Prostate gland (tissue), 2 donors: ENCODE measurements around the gene TRAP1. TPM values are rescaled to one million over a fixed set of nuclear protein-coding genes. Genes with fewer than 3 reads are reported as not detected.
A peak's percentile ranks its signal among the peaks of the same experiment; 100 is the strongest.

ENCODE experiments used
- DNase-seq: peaks from one replicate; pipeline ENCODE4 v3.0.0-alpha.2; 2019; ENCODE audit warnings: low spot score
- H3K27ac ChIP-seq, 2 donors: fragments of 200-600 bp; sonication (generic); 2 replicates each; pipeline ENCODE4 v1.5.1; 2017 to 2019
- H3K27me3 ChIP-seq: fragments of 200-600 bp; sonication (generic); replicated peaks from 2 replicates; pipeline ENCODE4 v1.5.1; 2019; ENCODE audit not compliant: insufficient read depth
- H3K36me3 ChIP-seq, 2 donors: fragments of 200-600 bp; sonication (generic); 1 replicate in 1 of 2; 2 replicates in 1 of 2; pipeline versions ENCODE4 v1.5.1 to v1.8.1; 2017 to 2019
- H3K4me1 ChIP-seq: fragments of 200-600 bp; sonication (generic); replicated peaks from 2 replicates; pipeline ENCODE4 v1.5.1; 2019
- H3K4me3 ChIP-seq, 2 donors: fragments of 200-600 bp; sonication (generic); 2 replicates each; pipeline ENCODE4 v1.5.1; 2017 to 2019
- H3K9me3 ChIP-seq: fragments of 200-600 bp; sonication (generic); 2 replicates; pipeline ENCODE4 v1.5.1; 2017
- POLR2A ChIP-seq: fragments of 450-650 bp; IDR thresholded peaks from one replicate; pipeline ENCODE4 v1.6.1; 2016; ENCODE audit warnings: antibody characterized with exemption, mild to moderate bottlenecking
- POLR2AphosphoS5 ChIP-seq: sonication (generic); formaldehyde crosslinking; IDR thresholded peaks from one replicate; pipeline ENCODE4 v1.6.1; 2017; ENCODE audit warnings: antibody characterized with exemption
- WGBS: methylation state at CpG from one replicate; pipeline ENCODE4 v1.1.5; 2018; 5-methylcytosine and 5-hydroxymethylcytosine counted together
- intact Hi-C: fragments of 100-400 bp; cut with DNase I; formaldehyde crosslinking; loops from one replicate; pipeline ENCODE4 v1.14.2; 2022
- total RNA-seq, 2 donors: library from RNA; depleted of rRNA; stranded (reverse); fragments of >200 nt; gene quantifications; one replicate each; pipeline ENCODE4 v1.1.0, GENCODE V29; 2016
- TF ChIP-seq, protein P1 (sequence below), 4 experiments: fragments of 200-600 bp in 2 of 4; fragments of 450-650 bp in 2 of 4; sonication (generic) in 2 of 4; IDR thresholded peaks; 1 replicate in 3 of 4; 2 replicates in 1 of 4; pipeline ENCODE4 v1.5.1; 2016 to 2019; ENCODE audit warnings: antibody characterized with exemption in 4 of 4, mild to moderate bottlenecking in 2 of 4, moderate library complexity in 2 of 4

TRAP1 gene
- total RNA-seq = 10 to 100 TPM; 71.2 to 88.6 TPM

GRCh38 chr16:3717235-3718018 lies at the start of gene TRAP1:
TSS of gene TRAP1 (minus strand) at chr16:3717524. CDS start at chr16:3717508, 16 bp downstream.
- TF ChIP-seq POLR2A (peak; percentile 57), POLR2AphosphoS5 (peak; percentile 35)
- TF ChIP-seq, protein P1, sequence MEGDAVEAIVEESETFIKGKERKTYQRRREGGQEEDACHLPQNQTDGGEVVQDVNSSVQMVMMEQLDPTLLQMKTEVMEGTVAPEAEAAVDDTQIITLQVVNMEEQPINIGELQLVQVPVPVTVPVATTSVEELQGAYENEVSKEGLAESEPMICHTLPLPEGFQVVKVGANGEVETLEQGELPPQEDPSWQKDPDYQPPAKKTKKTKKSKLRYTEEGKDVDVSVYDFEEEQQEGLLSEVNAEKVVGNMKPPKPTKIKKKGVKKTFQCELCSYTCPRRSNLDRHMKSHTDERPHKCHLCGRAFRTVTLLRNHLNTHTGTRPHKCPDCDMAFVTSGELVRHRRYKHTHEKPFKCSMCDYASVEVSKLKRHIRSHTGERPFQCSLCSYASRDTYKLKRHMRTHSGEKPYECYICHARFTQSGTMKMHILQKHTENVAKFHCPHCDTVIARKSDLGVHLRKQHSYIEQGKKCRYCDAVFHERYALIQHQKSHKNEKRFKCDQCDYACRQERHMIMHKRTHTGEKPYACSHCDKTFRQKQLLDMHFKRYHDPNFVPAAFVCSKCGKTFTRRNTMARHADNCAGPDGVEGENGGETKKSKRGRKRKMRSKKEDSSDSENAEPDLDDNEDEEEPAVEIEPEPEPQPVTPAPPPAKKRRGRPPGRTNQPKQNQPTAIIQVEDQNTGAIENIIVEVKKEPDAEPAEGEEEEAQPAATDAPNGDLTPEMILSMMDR (IDR thresholded peaks at IDR 0.05) = peak in 1 of 4 experiments; percentile 24
- H3K4me1 ChIP-seq = peaks cover 8% of the 10 kb centered on the region
- 0% methylated on average over 60 of the region's 95 CpGs for WGBS
- intact Hi-C loops = loop anchor here (2.0 kb wide), 1 partner anchor 163 kb away; the partner anchor contains the start of gene CREBBP
- H3K27ac ChIP-seq = peak within 1 kb of the TSS; percentile 70 to 80
- no peaks in the 10 kb centered on the region for H3K36me3 ChIP-seq
- H3K4me3 ChIP-seq = peak within 1 kb of the TSS; percentile 65 to 89
- peak; percentile 83 for DNase-seq
- H3K27me3 ChIP-seq = no peaks in the 10 kb centered on the region
- no peaks in the 10 kb centered on the region for H3K9me3 ChIP-seq

GRCh38 chr16:3766177-3766576 lies 48.9 kb upstream of the TRAP1 start:
- Histone ChIP-seq H3K36me3 (peaks cover 0 to 24% of the 10 kb centered on the region in 2 donors), H3K9me3 (no peaks in the 10 kb centered on the region), H3K4me1 (no peaks in the 10 kb centered on the region), H3K27ac (no peak overlapping the region), H3K27me3 (no peaks in the 10 kb centered on the region), H3K4me3 (no peak overlapping the region)
- WGBS = 97% methylated on average over 3 of the region's 3 CpGs
- no peak for DNase-seq
- intact Hi-C loops = no loop called here
- TF ChIP-seq, protein P1 (IDR thresholded peaks at IDR 0.05) = no peak
- TF ChIP-seq POLR2A (no peak), POLR2AphosphoS5 (no peak)

DNA sequence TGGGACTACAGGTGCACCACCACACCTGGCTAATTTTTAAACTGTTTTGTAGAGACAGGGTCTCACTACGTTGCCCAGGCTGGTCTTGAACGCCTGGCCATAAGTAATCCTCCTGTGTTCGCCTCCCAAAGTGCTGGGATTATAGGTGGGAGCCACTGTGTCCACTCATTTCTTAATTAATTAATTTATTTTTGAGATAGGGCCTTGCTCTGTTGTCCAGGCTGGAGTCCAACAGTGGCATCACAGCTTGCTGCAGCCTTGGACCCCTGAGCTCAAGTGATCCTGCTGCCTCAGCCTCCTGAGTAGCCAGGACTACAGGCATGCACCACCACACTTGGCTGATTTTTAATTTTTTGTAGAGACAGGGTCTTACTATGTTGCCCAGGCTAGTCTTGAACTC lies 47.1 kb upstream of the TRAP1 start:
- no peaks in the 10 kb centered on the region for H3K27me3 ChIP-seq
- TF ChIP-seq POLR2A = no peak
- TF ChIP-seq POLR2AphosphoS5 = no peak
- TF ChIP-seq, protein P1 (IDR thresholded peaks at IDR 0.05) = no peak
- peaks cover 0 to 10% of the 10 kb centered on the region in 2 donors for H3K36me3 ChIP-seq
- H3K9me3 ChIP-seq = no peaks in the 10 kb centered on the region
- intact Hi-C loops = no loop called here
- 89% methylated on average over 3 of the region's 3 CpGs for WGBS
- no peak overlapping the region for H3K27ac ChIP-seq
- H3K4me1 ChIP-seq = no peaks in the 10 kb centered on the region
- DNase-seq = no peak
- H3K4me3 ChIP-seq = no peak overlapping the region

- H3K27me3 ChIP-seq = no peaks in the 10 kb centered on the region
- intact Hi-C loops = no loop called here
- H3K4me3 ChIP-seq = no peak overlapping the region
- no peaks in the 10 kb centered on the region for H3K9me3 ChIP-seq
- no peak for DNase-seq
- no peaks in the 10 kb centered on the region for H3K4me1 ChIP-seq
- peaks cover 3 to 10% of the 10 kb centered on the region in 2 donors for H3K36me3 ChIP-seq
- TF ChIP-seq POLR2A = no peak
- no peak for TF ChIP-seq POLR2AphosphoS5
- TF ChIP-seq, protein P1 (IDR thresholded peaks at IDR 0.05) = no peak
- H3K27ac ChIP-seq = no peak overlapping the region
- 84% methylated on average over 25 of the region's 25 CpGs for WGBS
These were observed 44.9 kb upstream of the TRAP1 start for GRCh38 chr16:3762107-3762750.
